Activated CD8-positive, alpha-beta memory T cell treated with anti-CD3 and anti-CD28 coated beads, Interleukin-2, amount 50 U/mL, for 4 hours (primary cell): ENCODE measurements around the gene ANKRD6.

Experiments
- DNase-seq: peaks from one replicate; pipeline ENCODE4 v3.0.0-alpha.2; 2020

ANKRD6 gene

GRCh38 chr6:89669002-89669401 lies 236.1 kb downstream of the ANKRD6 start:
- DNase-seq, result no peak

- DNase-seq, result no peak
Measured at GRCh38 chr6:89670935-89671565, 238.1 kb downstream of the ANKRD6 start.

GRCh38 chr6:89675949-89676748 lies 243.2 kb downstream of the ANKRD6 start:
- no peak for DNase-seq

- no peak for DNase-seq
Measured at GRCh38 chr6:89678531-89678930, 245.6 kb downstream of the ANKRD6 start.

- no peak for DNase-seq
Measured at GRCh38 chr6:89679215-89680120, 246.5 kb downstream of the ANKRD6 start.

- no peak for DNase-seq
Measured at GRCh38 chr6:89680150-89680549, 247.2 kb downstream of the ANKRD6 start.

- DNase-seq, result no peak
Measured at GRCh38 chr6:89680551-89680950, 247.6 kb downstream of the ANKRD6 start.

GRCh38 chr6:89681983-89682564 lies 249.1 kb downstream of the ANKRD6 start:
- DNase-seq, result no peak

- no peak for DNase-seq
Measured at GRCh38 chr6:89682991-89683390, 250.0 kb downstream of the ANKRD6 start.
